ENCODE data around the gene FRS3.

DNA sequence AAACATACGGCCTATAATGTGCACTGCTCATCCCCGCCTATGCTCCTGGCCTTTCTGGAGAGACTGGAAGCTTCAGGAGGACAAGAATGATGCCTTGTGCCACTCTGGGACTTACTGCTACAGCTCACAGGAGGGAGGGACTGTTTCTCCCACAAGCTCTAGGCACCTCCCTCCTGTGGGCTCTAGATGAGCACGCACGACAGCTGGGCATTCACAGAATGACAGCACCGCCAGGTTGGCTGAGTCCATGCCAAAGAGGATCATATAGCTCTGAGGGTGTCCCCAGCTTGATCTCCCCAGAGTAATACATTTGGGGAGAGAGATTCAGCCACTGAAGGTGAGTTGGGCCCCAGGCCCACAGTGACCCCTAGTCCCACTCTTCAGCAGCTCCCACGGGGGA is 22.4 kb downstream of the FRS3 start:
- TF ChIP-seq CTCF (IDR thresholded peaks at IDR 0.05; ENCODE audit: low read depth, low read length) (no peak), POLR2A (IDR thresholded peaks at IDR 0.05; ENCODE audit: extremely low read depth, insufficient read length) (no peak), MAX (IDR thresholded peaks at IDR 0.05; ENCODE audit: low read depth, low read length) (no peak)
